CD8-positive, alpha-beta memory T cell (primary cell): ENCODE measurements around the gene ARMC2. TPM values are rescaled to one million over a fixed set of nuclear protein-coding genes. Genes with fewer than 3 reads are reported as not detected.
"Not testable (repeated sequence)": the region's sequence is repeated elsewhere in the genome, so short reads cannot be mapped to it uniquely, and the experiment has no call there.

Source experiments
- CTCF ChIA-PET: fragments of 350-600 bp; sonication (Branson Sonifier 250); formaldehyde crosslinking; loops from one replicate; lab custom pipeline; 2021; ENCODE audit warnings: antibody characterized with exemption; lab: Charles Lee
- POLR2A ChIA-PET: fragments of 350-600 bp; sonication (Branson Sonifier 250); formaldehyde crosslinking; loops from one replicate; lab custom pipeline; 2021; ENCODE audit warnings: antibody characterized with exemption; lab: Charles Lee
- DNase-seq, 5 donors: peaks; one replicate each; pipeline versions ENCODE4 v3.0.0 to v3.0.0-alpha.2; 2020 to 2022; ENCODE audit warnings: mixed read lengths in 1 of 5
- H3K27ac ChIP-seq: one replicate; pipeline ENCODE4 v1.7.0; 2013; ENCODE audit warnings: low read depth, mild to moderate bottlenecking, low read length, moderate library complexity
- H3K27me3 ChIP-seq: 2 replicates; pipeline ENCODE4 v1.7.0; 2013; ENCODE audit warnings: low read length, mild to moderate bottlenecking; ENCODE audit not compliant: insufficient read depth, poor library complexity, severe bottlenecking
- H3K36me3 ChIP-seq: 2 replicates; pipeline ENCODE4 v1.7.0; 2013; ENCODE audit warnings: mild to moderate bottlenecking, low read length, moderate library complexity; ENCODE audit not compliant: insufficient read depth
- H3K4me1 ChIP-seq: 2 replicates; pipeline ENCODE4 v1.7.0; 2013; ENCODE audit warnings: mild to moderate bottlenecking, low read length, moderate library complexity; ENCODE audit not compliant: insufficient read depth
- H3K4me3 ChIP-seq: 2 replicates; pipeline ENCODE4 v1.7.0; 2013; ENCODE audit warnings: mild to moderate bottlenecking, low read length
- H3K9me3 ChIP-seq: 2 replicates; pipeline ENCODE4 v1.7.0; 2013; ENCODE audit warnings: mild to moderate bottlenecking, low read length
- H3K27ac Mint-ChIP-seq, 8 donors: one replicate each; pipeline ENCODE4 v1.8.0; 2020 to 2021; ENCODE audit warnings: mixed read lengths in 8 of 8, mild to moderate bottlenecking in 6 of 8, inconsistent platforms in 3 of 8, moderate library complexity in 3 of 8
- H3K27me3 Mint-ChIP-seq, 2 donors: one replicate each; pipeline ENCODE4 v1.8.0; 2020 to 2021; ENCODE audit warnings: mixed read lengths in 2 of 2, mild to moderate bottlenecking in 1 of 2, moderate library complexity in 1 of 2
- H3K36me3 Mint-ChIP-seq, 3 donors: one replicate each; pipeline ENCODE4 v1.8.0; 2020 to 2021; ENCODE audit warnings: mixed read lengths in 3 of 3, inconsistent platforms in 1 of 3, mild to moderate bottlenecking in 1 of 3
- H3K4me1 Mint-ChIP-seq, 3 donors: one replicate each; pipeline ENCODE4 v1.8.0; 2020 to 2021; ENCODE audit warnings: mixed read lengths in 3 of 3, inconsistent platforms in 1 of 3, mild to moderate bottlenecking in 1 of 3
- H3K4me3 Mint-ChIP-seq, 7 donors: one replicate each; pipeline ENCODE4 v1.8.0; 2020 to 2021; ENCODE audit warnings: mixed read lengths in 7 of 7, mild to moderate bottlenecking in 6 of 7, moderate library complexity in 4 of 7, inconsistent platforms in 2 of 7
- H3K9me3 Mint-ChIP-seq, 5 donors: one replicate each; pipeline ENCODE4 v1.8.0; 2020 to 2022; ENCODE audit warnings: mixed read lengths in 5 of 5, mild to moderate bottlenecking in 3 of 5, moderate library complexity in 2 of 5, inconsistent platforms in 1 of 5
- polyA plus RNA-seq: library from polyadenylated mRNA; unstranded; fragments of 300-500 nt; fragmentation: Illumina TruSeq; gene quantifications from one replicate; pipeline ENCODE4 v1.2.3, GENCODE V29; 2021
- total RNA-seq, 2 experiments: library from RNA; stranded (reverse); gene quantifications; one replicate each; pipeline ENCODE4 v1.2.3, GENCODE V29; 2021

The ARMC2 gene
- total and polyA plus RNA-seq, 3 experiments from 2014 or later = 6.1 to 6.7 (median 6.2) TPM

- H3K9me3 Mint-ChIP-seq = peaks cover 0 to 1% (median under 1%) of the 10 kb centered on the region in 5 donors
- DNase-seq = no peak
- H3K27ac Mint-ChIP-seq = no peak overlapping the region
- ChIA-PET CTCF (no interaction called here), POLR2A (no interaction called here)
- H3K36me3 Mint-ChIP-seq = peaks cover 23 to 53% (median 34%) of the 10 kb centered on the region in 3 donors
- Histone ChIP-seq H3K36me3 (peaks cover 3% of the 10 kb centered on the region), H3K9me3 (no peaks in the 10 kb centered on the region), H3K27me3 (no peaks in the 10 kb centered on the region), H3K4me3 (no peak overlapping the region), H3K27ac (no peak overlapping the region), H3K4me1 (peaks cover 7% of the 10 kb centered on the region)
- H3K4me3 Mint-ChIP-seq = no peak overlapping the region
- H3K4me1 Mint-ChIP-seq = peaks cover 14 to 35% (median 20%) of the 10 kb centered on the region in 3 donors
- no peaks in the 10 kb centered on the region for H3K27me3 Mint-ChIP-seq
These were observed 14.4 kb downstream of the ARMC2 start for GRCh38 chr6:108862479-108863191.

GRCh38 chr6:108865751-108866286, 17.6 kb downstream of the ARMC2 start:
- H3K27ac ChIP-seq, H3K9me3 ChIP-seq, H3K36me3 ChIP-seq, H3K9me3 Mint-ChIP-seq, H3K4me3 ChIP-seq, H3K4me1 ChIP-seq, H3K27me3 ChIP-seq, H3K27me3 Mint-ChIP-seq: not testable (repeated sequence)
- H3K36me3 Mint-ChIP-seq = peaks cover 15 to 42% (median 19%) of the 10 kb centered on the region in 3 donors
- H3K4me1 Mint-ChIP-seq = peaks cover 24 to 45% (median 31%) of the 10 kb centered on the region in 3 donors
- peak overlapping the region in 5 of 7 donors; percentile 23 to 65 (median 52) for H3K4me3 Mint-ChIP-seq
- POLR2A ChIA-PET = interaction anchor here (0.6 to 1.7 kb wide), 6 partner anchors 10 to 1646 kb away, joined by 3 to 5 read pairs (median 5); partner anchors contain the start of gene ARMC2
- DNase-seq = peak in 1 of 5 donors; percentile 8
- CTCF ChIA-PET = interaction anchor here (1.0 to 1.3 kb wide), 4 partner anchors 12 to 304 kb away, joined by 3 read pairs; no protein-coding TSS in a partner anchor
- peak overlapping the region in 6 of 8 donors; percentile 12 to 85 (median 70) for H3K27ac Mint-ChIP-seq

- POLR2A ChIA-PET = interaction anchor here (1.7 kb wide), 1 partner anchor 19 kb away, joined by 5 read pairs; the partner anchor contains the start of gene ARMC2
- peak overlapping the region in 2 of 8 donors; percentile 32 to 56 for H3K27ac Mint-ChIP-seq
- no peaks in the 10 kb centered on the region for H3K27me3 ChIP-seq
- H3K4me3 Mint-ChIP-seq = no peak overlapping the region
- peaks cover 4% of the 10 kb centered on the region for H3K36me3 ChIP-seq
- H3K27me3 Mint-ChIP-seq = peaks cover 0 to 3% of the 10 kb centered on the region in 2 donors
- CTCF ChIA-PET = interaction anchor here (0.9 kb wide), 1 partner anchor 9 kb away, joined by 3 read pairs; no protein-coding TSS in a partner anchor
- no peak overlapping the region for H3K4me3 ChIP-seq
- no peaks in the 10 kb centered on the region for H3K9me3 ChIP-seq
- H3K4me1 ChIP-seq = peaks cover 15% of the 10 kb centered on the region
- H3K4me1 Mint-ChIP-seq = peaks cover 34 to 55% (median 40%) of the 10 kb centered on the region in 3 donors
- H3K27ac ChIP-seq = no peak overlapping the region
- H3K36me3 Mint-ChIP-seq = peaks cover 11 to 35% (median 21%) of the 10 kb centered on the region in 3 donors
- no peak for DNase-seq
- no peaks in the 10 kb centered on the region for H3K9me3 Mint-ChIP-seq
These were observed 18.6 kb downstream of the ARMC2 start for GRCh38 chr6:108866798-108867197.

GRCh38 chr6:108868647-108869046, 20.4 kb downstream of the ARMC2 start:
- POLR2A ChIA-PET = no interaction called here
- H3K27me3 Mint-ChIP-seq = peaks cover 0 to 3% of the 10 kb centered on the region in 2 donors

DNA sequence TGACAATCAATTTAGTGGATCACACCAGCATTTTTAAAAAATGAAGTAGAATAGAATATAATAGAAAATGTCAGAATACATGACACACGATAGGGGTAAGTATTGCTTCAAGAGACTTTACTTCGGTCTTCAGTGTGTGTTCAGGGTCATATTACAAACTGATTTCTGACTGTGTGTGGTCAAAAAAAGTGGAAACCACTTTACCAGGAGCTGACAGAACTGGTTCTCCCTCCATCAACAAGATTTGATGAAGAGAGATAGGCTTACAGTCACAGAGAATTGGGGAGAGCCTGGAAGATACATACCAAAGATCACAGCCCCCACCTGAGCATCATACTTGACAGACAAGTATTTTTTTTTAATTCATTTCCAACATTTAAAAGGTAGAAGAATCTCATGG, 21.7 kb downstream of the ARMC2 start:
- Histone ChIP-seq H3K27ac (no peak overlapping the region), H3K4me1 (peaks cover 44% of the 10 kb centered on the region), H3K4me3 (no peak overlapping the region), H3K27me3 (no peaks in the 10 kb centered on the region), H3K9me3 (no peaks in the 10 kb centered on the region), H3K36me3 (peaks cover 4% of the 10 kb centered on the region)
- CTCF ChIA-PET = interaction anchor here (1.2 kb wide), 1 partner anchor 23 kb away, joined by 3 read pairs; no protein-coding TSS in a partner anchor
- POLR2A ChIA-PET = no interaction called here
- no peak for DNase-seq
- Mint-ChIP-seq H3K27me3 (peaks cover 0 to 3% of the 10 kb centered on the region in 2 donors), H3K9me3 (no peaks in the 10 kb centered on the region), H3K36me3 (peaks cover 3 to 20% (median 20%) of the 10 kb centered on the region in 3 donors), H3K4me1 (peaks cover 59 to 68% (median 63%) of the 10 kb centered on the region in 3 donors), H3K27ac (peak overlapping the region in 5 of 8 donors; percentile 4 to 94 (median 49)), H3K4me3 (no peak overlapping the region)

More at GRCh38 chr6:108868647-108869046, 20.4 kb downstream of the ARMC2 start:
- no peaks in the 10 kb centered on the region for H3K9me3 Mint-ChIP-seq
- CTCF ChIA-PET = interaction anchor here (1.2 kb wide), 1 partner anchor 24 kb away, joined by 3 read pairs; no protein-coding TSS in a partner anchor
- peaks cover 7 to 26% (median 22%) of the 10 kb centered on the region in 3 donors for H3K36me3 Mint-ChIP-seq
- H3K27ac Mint-ChIP-seq = peak overlapping the region in 1 of 8 donors; percentile 71
- DNase-seq = no peak
- no peaks in the 10 kb centered on the region for H3K9me3 ChIP-seq
- no peaks in the 10 kb centered on the region for H3K27me3 ChIP-seq
- H3K4me3 ChIP-seq = no peak overlapping the region
- no peak overlapping the region for H3K4me3 Mint-ChIP-seq
- H3K36me3 ChIP-seq = peaks cover 4% of the 10 kb centered on the region
- H3K27ac ChIP-seq = no peak overlapping the region
- peaks cover 48 to 64% (median 53%) of the 10 kb centered on the region in 3 donors for H3K4me1 Mint-ChIP-seq
- H3K4me1 ChIP-seq = peaks cover 31% of the 10 kb centered on the region

GRCh38 chr6:108870357-108870756, 22.1 kb downstream of the ARMC2 start:
- H3K9me3 Mint-ChIP-seq = no peaks in the 10 kb centered on the region
- Histone ChIP-seq H3K4me1 (peaks cover 48% of the 10 kb centered on the region), H3K36me3 (peaks cover 4% of the 10 kb centered on the region), H3K4me3 (no peak overlapping the region), H3K9me3 (no peaks in the 10 kb centered on the region), H3K27ac (no peak overlapping the region), H3K27me3 (no peaks in the 10 kb centered on the region)
- H3K27me3 Mint-ChIP-seq = peaks cover 0 to 3% of the 10 kb centered on the region in 2 donors
- no peak for DNase-seq
- peaks cover 64 to 72% (median 67%) of the 10 kb centered on the region in 3 donors for H3K4me1 Mint-ChIP-seq
- ChIA-PET CTCF (interaction anchor here (1.1 kb wide), 1 partner anchor 203 kb away, joined by 4 read pairs; no protein-coding TSS in a partner anchor), POLR2A (no interaction called here)
- H3K4me3 Mint-ChIP-seq = peak overlapping the region in 2 of 7 donors; percentile 1 to 61
- peaks cover 3 to 20% (median 20%) of the 10 kb centered on the region in 3 donors for H3K36me3 Mint-ChIP-seq
- H3K27ac Mint-ChIP-seq = peak overlapping the region; percentile 9 to 94 (median 60)

GRCh38 chr6:108872141-108872557, 23.9 kb downstream of the ARMC2 start:
- ChIA-PET CTCF (interaction anchor here (0.9 to 1.4 kb wide), 7 partner anchors 10 to 331 kb away, joined by 3 to 5 read pairs (median 4); partner anchors contain the start of gene ARMC2), POLR2A (interaction anchor here (0.9 kb wide), 1 partner anchor 24 kb away, joined by 5 read pairs; the partner anchor contains the start of gene ARMC2)
- peak; percentile 9 to 73 (median 21) for DNase-seq
- peaks cover 0 to 3% of the 10 kb centered on the region in 2 donors for H3K27me3 Mint-ChIP-seq
- H3K27ac Mint-ChIP-seq = peak overlapping the region; percentile 90 to 97 (median 94)
- peaks cover 58 to 70% (median 60%) of the 10 kb centered on the region in 3 donors for H3K4me1 Mint-ChIP-seq
- H3K4me1 ChIP-seq = peaks cover 46% of the 10 kb centered on the region
- H3K4me3 ChIP-seq = no peak overlapping the region
- peak overlapping the region; percentile 15 to 89 (median 42) for H3K4me3 Mint-ChIP-seq
- H3K36me3 Mint-ChIP-seq = peaks cover 2 to 16% (median 15%) of the 10 kb centered on the region in 3 donors
- no peaks in the 10 kb centered on the region for H3K27me3 ChIP-seq
- H3K36me3 ChIP-seq = peaks cover 4% of the 10 kb centered on the region
- H3K27ac ChIP-seq = peak overlapping the region; percentile 12
- H3K9me3 Mint-ChIP-seq = no peaks in the 10 kb centered on the region
- no peaks in the 10 kb centered on the region for H3K9me3 ChIP-seq
